ENCODE measurements around the gene DACH1.

DNA sequence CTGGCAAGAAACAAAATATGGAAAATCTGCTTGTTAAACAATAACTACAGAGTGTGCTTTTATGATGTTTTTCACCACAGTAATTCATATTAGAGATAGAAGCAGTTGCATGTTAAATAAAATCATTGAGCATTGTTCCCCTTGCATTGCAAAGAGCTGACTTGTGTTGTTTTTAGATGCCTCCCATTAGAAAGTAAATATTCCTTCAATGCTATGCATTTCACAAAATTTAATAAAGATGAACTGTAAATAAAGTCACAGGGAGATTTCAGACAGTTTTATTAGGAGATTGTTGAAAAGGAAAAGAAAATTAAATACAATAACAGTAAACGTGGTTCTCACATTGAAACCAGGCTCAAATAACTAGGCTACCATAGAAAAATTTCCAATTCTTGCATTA lies 429.3 kb downstream of the DACH1 start:
- TF ChIP-seq POLR2A (IDR thresholded peaks at IDR 0.05; ENCODE audit: low read depth, low read length): no peak
- no peak for TF ChIP-seq POLR2AphosphoS5 (IDR thresholded peaks at IDR 0.05; ENCODE audit: low read depth, low read length)
